CD4-positive, alpha-beta T cell (primary cell): ENCODE measurements around the gene TAF6L. TPM values are rescaled to one million over a fixed set of nuclear protein-coding genes. Genes with fewer than 3 reads are reported as not detected.
A peak's percentile ranks its signal among the peaks of the same experiment; 100 is the strongest.

Experiments used
- ATAC-seq: fragments of 200-7000 bp; cut with Tn5 transposase; one replicate; pipeline ENCODE4 v1.10.0; 2022; ENCODE audit warnings: mild to moderate bottlenecking; ENCODE audit not compliant: poor library complexity
- CTCF ChIA-PET: fragments of 350-600 bp; sonication (Branson Sonifier 250); formaldehyde crosslinking; loops from one replicate; lab custom pipeline; 2021; ENCODE audit warnings: antibody characterized with exemption, inconsistent platforms; lab: Charles Lee
- POLR2A ChIA-PET: fragments of 350-600 bp; sonication (Branson Sonifier 250); formaldehyde crosslinking; loops from one replicate; lab custom pipeline; 2021; ENCODE audit warnings: antibody characterized with exemption, inconsistent platforms; lab: Charles Lee
- DNase-seq, 14 experiments: peaks; one replicate each; pipeline ENCODE4 v3.0.0-alpha.2; 2013 to 2020; ENCODE audit warnings: mixed read lengths in 2 of 14
- H3K27ac ChIP-seq, 2 donors: one replicate each; pipeline versions ENCODE4 v1.5.1 to v1.7.0; 2013; ENCODE audit warnings: low read length in 2 of 2, low read depth in 1 of 2, mild to moderate bottlenecking in 1 of 2
- H3K27me3 ChIP-seq, 2 experiments: 1 replicate in 1 of 2; 2 replicates in 1 of 2; pipeline versions ENCODE4 v1.6.1 to v1.7.0; 2013; ENCODE audit warnings: low read length in 2 of 2, control low read depth in 1 of 2, mild to moderate bottlenecking in 1 of 2, moderate library complexity in 1 of 2; ENCODE audit not compliant: insufficient read depth in 2 of 2, control insufficient read depth in 1 of 2
- H3K36me3 ChIP-seq: one replicate; pipeline ENCODE4 v1.6.1; 2013; ENCODE audit warnings: low read length, control low read depth; ENCODE audit not compliant: insufficient read depth
- H3K4me1 ChIP-seq: one replicate; pipeline ENCODE4 v1.6.1; 2013; ENCODE audit warnings: low read length, control low read depth; ENCODE audit not compliant: insufficient read depth
- H3K4me3 ChIP-seq: one replicate; pipeline ENCODE4 v1.5.1; 2013; ENCODE audit warnings: mild to moderate bottlenecking, low read length, moderate library complexity
- H3K9me3 ChIP-seq, 2 experiments: 1 replicate in 1 of 2; 2 replicates in 1 of 2; pipeline versions ENCODE4 v1.6.1 to v1.7.0; 2013; ENCODE audit warnings: low read length in 2 of 2, mild to moderate bottlenecking in 2 of 2, control low read depth in 1 of 2, moderate library complexity in 1 of 2; ENCODE audit not compliant: control insufficient read depth in 1 of 2, insufficient read depth in 1 of 2
- H3K27ac Mint-ChIP-seq: one replicate; pipeline ENCODE4 v1.8.0; 2020; ENCODE audit warnings: mixed read lengths
- H3K27me3 Mint-ChIP-seq: one replicate; pipeline ENCODE4 v1.8.0; 2021; ENCODE audit warnings: mixed read lengths
- H3K36me3 Mint-ChIP-seq: one replicate; pipeline ENCODE4 v1.8.0; 2021; ENCODE audit warnings: low read depth, mixed read lengths
- H3K4me1 Mint-ChIP-seq: one replicate; pipeline ENCODE4 v1.8.0; 2021; ENCODE audit warnings: low read depth, mixed read lengths
- H3K4me3 Mint-ChIP-seq: one replicate; pipeline ENCODE4 v1.8.0; 2020; ENCODE audit warnings: mild to moderate bottlenecking, mixed read lengths
- H3K9me3 Mint-ChIP-seq: one replicate; pipeline ENCODE4 v1.8.0; 2020; ENCODE audit warnings: mixed read lengths
- CTCF ChIP-seq: fragments of 200-600 bp; IDR thresholded peaks from one replicate; pipeline ENCODE4 v1.8.0; 2022; ENCODE audit warnings: antibody characterized with exemption, mild to moderate bottlenecking
- intact Hi-C, 2 experiments: fragments of 100-400 bp; cut with DNase I in 1 of 2; cut with micrococcal nuclease in 1 of 2; formaldehyde crosslinking; loops; one replicate each; pipeline versions ENCODE4 v1.15.1 to v1.9.0; 2023 to 2025; cut with DNase I, micrococcal nuclease
- total RNA-seq, 174 experiments: library from RNA in 2 of 174; stranded (reverse) in 2 of 174; gene quantifications; one replicate each; pipeline ENCODE4 v1.2.3 and lab custom pipeline; 2021 to 2026

Gene TAF6L
- total RNA-seq, 2 experiments from 2014 or later, result 11.5 to 11.8 TPM

- POLR2A ChIA-PET, result interaction anchor here (1.1 to 3.2 kb wide), 5 partner anchors 12 to 81 kb away, joined by 3 to 13 read pairs (median 5); partner anchors contain the start of genes HNRNPUL2, POLR2G and ZBTB3
- H3K36me3 ChIP-seq, result peaks cover 15% of the 10 kb centered on the region
- ATAC-seq, result no peak
- intact Hi-C loops, result loop anchor here (5.0 kb wide), 2 partner anchors 47 to 108 kb away; partner anchors contain the start of genes HNRNPUL2 (in 1 of the 2), SLC3A2 (in 1 of the 2) and TTC9C (in 1 of the 2)
- Mint-ChIP-seq H3K36me3 (peaks cover 51% of the 10 kb centered on the region), H3K27me3 (no peaks in the 10 kb centered on the region), H3K27ac (no peak overlapping the region), H3K4me1 (peaks cover 24% of the 10 kb centered on the region), H3K4me3 (no peak overlapping the region), H3K9me3 (no peaks in the 10 kb centered on the region)
- H3K9me3 ChIP-seq, result no peaks in the 10 kb centered on the region
- no peak for TF ChIP-seq CTCF
- no peak overlapping the region for H3K27ac ChIP-seq
- DNase-seq, result no peak
- no peak overlapping the region for H3K4me3 ChIP-seq
- H3K27me3 ChIP-seq, result no peaks in the 10 kb centered on the region
- CTCF ChIA-PET, result interaction anchor here (0.9 to 8.8 kb wide), 2 partner anchors 12 to 107 kb away, joined by 3 to 81 read pairs; partner anchors contain the start of genes SLC3A2 and TMEM179B
- peaks cover 37% of the 10 kb centered on the region for H3K4me1 ChIP-seq
Measured at GRCh38 chr11:62774407-62774806, 3.2 kb downstream of the TAF6L start.

- no peaks in the 10 kb centered on the region for H3K9me3 Mint-ChIP-seq
- H3K27ac Mint-ChIP-seq, result no peak overlapping the region
- H3K4me1 Mint-ChIP-seq, result peaks cover 14% of the 10 kb centered on the region
- no peak overlapping the region for H3K4me3 Mint-ChIP-seq
- ATAC-seq (no peak), DNase-seq (no peak)
- ChIA-PET CTCF (interaction anchor here (8.8 kb wide), 1 partner anchor 11 kb away, joined by 81 read pairs; the partner anchor contains the start of gene TMEM179B), POLR2A (interaction anchor here (1.1 to 3.2 kb wide), 3 partner anchors 11 to 80 kb away, joined by 4 to 13 read pairs (median 5); partner anchors contain the start of gene POLR2G)
- H3K27ac ChIP-seq, result no peak overlapping the region
- H3K4me1 ChIP-seq, result peaks cover 26% of the 10 kb centered on the region
- no peak overlapping the region for H3K4me3 ChIP-seq
- no peak for TF ChIP-seq CTCF
- no peaks in the 10 kb centered on the region for H3K27me3 ChIP-seq
- intact Hi-C loops, result no loop called here
- H3K9me3 ChIP-seq, result no peaks in the 10 kb centered on the region
- peaks cover 46% of the 10 kb centered on the region for H3K36me3 Mint-ChIP-seq
- peaks cover 15% of the 10 kb centered on the region for H3K36me3 ChIP-seq
- H3K27me3 Mint-ChIP-seq, result no peaks in the 10 kb centered on the region
Measured at GRCh38 chr11:62775646-62776045, 4.5 kb downstream of the TAF6L start.

- no peak for TF ChIP-seq CTCF
- DNase-seq (no peak), ATAC-seq (no peak)
- no peaks in the 10 kb centered on the region for H3K9me3 Mint-ChIP-seq
- ChIA-PET CTCF (interaction anchor here (0.8 kb wide), 1 partner anchor 9 kb away, joined by 4 read pairs; no protein-coding TSS in a partner anchor), POLR2A (interaction anchor here (3.2 kb wide), 1 partner anchor 16 kb away, joined by 13 read pairs; the partner anchor contains the start of gene POLR2G)
- H3K27me3 Mint-ChIP-seq, result no peaks in the 10 kb centered on the region
- H3K27ac Mint-ChIP-seq, result peak overlapping the region; percentile 59
- Histone ChIP-seq H3K36me3 (peaks cover 16% of the 10 kb centered on the region), H3K9me3 (no peaks in the 10 kb centered on the region), H3K4me3 (no peak overlapping the region), H3K27me3 (no peaks in the 10 kb centered on the region), H3K4me1 (peaks cover 10% of the 10 kb centered on the region), H3K27ac (no peak overlapping the region)
- no peaks in the 10 kb centered on the region for H3K4me1 Mint-ChIP-seq
- intact Hi-C loops, result no loop called here
- H3K36me3 Mint-ChIP-seq, result peaks cover 41% of the 10 kb centered on the region
- peak overlapping the region; percentile 39 for H3K4me3 Mint-ChIP-seq
Measured at GRCh38 chr11:62777389-62777788, 6.2 kb downstream of the TAF6L start.
